Stomach smooth muscle (tissue), 2 donors: Measurements from ENCODE around the gene DOK1.

ENCODE experiments used
- H3K27ac ChIP-seq: one replicate; pipeline ENCODE4 v1.7.0; 2013; ENCODE audit warnings: mild to moderate bottlenecking, low read length, inconsistent platforms
- H3K27me3 ChIP-seq, 2 donors: one replicate each; pipeline ENCODE4 v1.7.0; 2013; ENCODE audit warnings: low read length in 2 of 2; ENCODE audit not compliant: insufficient read depth in 2 of 2, control insufficient read depth in 1 of 2
- H3K36me3 ChIP-seq, 2 donors: one replicate each; pipeline ENCODE4 v1.7.0; 2013; ENCODE audit warnings: low read length in 2 of 2; ENCODE audit not compliant: control insufficient read depth in 2 of 2, insufficient read depth in 2 of 2
- H3K4me1 ChIP-seq: one replicate; pipeline ENCODE4 v1.7.0; 2013; ENCODE audit warnings: low read length; ENCODE audit not compliant: control insufficient read depth, insufficient read depth
- H3K4me3 ChIP-seq, 2 donors: one replicate each; pipeline ENCODE4 v1.7.0; 2013; ENCODE audit warnings: low read length in 2 of 2
- H3K9ac ChIP-seq, 2 donors: one replicate each; pipeline ENCODE4 v1.7.0; 2013; ENCODE audit warnings: low read length in 2 of 2, mild to moderate bottlenecking in 1 of 2
- H3K9me3 ChIP-seq, 2 donors: one replicate each; pipeline ENCODE4 v1.7.0; 2013; ENCODE audit warnings: low read length in 2 of 2; ENCODE audit not compliant: control insufficient read depth in 2 of 2
- donor health status: healthy.
- donor health status: Pancreatic carcinoma.

DOK1 gene

GRCh38 chr2:74536166-74536950 lies 18.2 kb upstream of the DOK1 start:
- H3K36me3 ChIP-seq = peaks cover 6 to 19% of the 10 kb centered on the region in 2 donors
- no peak overlapping the region for H3K9ac ChIP-seq
- peaks cover 4% of the 10 kb centered on the region for H3K4me1 ChIP-seq
- H3K4me3 ChIP-seq = no peak overlapping the region
- H3K9me3 ChIP-seq = no peaks in the 10 kb centered on the region
- no peak overlapping the region for H3K27ac ChIP-seq
- peaks cover 0 to 3% of the 10 kb centered on the region in 2 donors for H3K27me3 ChIP-seq

- Histone ChIP-seq H3K36me3 (peaks cover 6 to 14% of the 10 kb centered on the region in 2 donors), H3K4me3 (no peak overlapping the region), H3K4me1 (no peaks in the 10 kb centered on the region), H3K9me3 (no peaks in the 10 kb centered on the region), H3K9ac (no peak overlapping the region), H3K27me3 (peaks cover 0 to 3% of the 10 kb centered on the region in 2 donors), H3K27ac (no peak overlapping the region)
Measured at GRCh38 chr2:74537140-74537539, 17.4 kb upstream of the DOK1 start.

- no peak overlapping the region for H3K27ac ChIP-seq
- peaks cover 0 to 3% of the 10 kb centered on the region in 2 donors for H3K27me3 ChIP-seq
- H3K9me3 ChIP-seq = no peaks in the 10 kb centered on the region
- H3K4me1 ChIP-seq = no peaks in the 10 kb centered on the region
- H3K9ac ChIP-seq = no peak overlapping the region
- H3K36me3 ChIP-seq = peaks cover 0 to 3% of the 10 kb centered on the region in 2 donors
- no peak overlapping the region for H3K4me3 ChIP-seq
Measured at GRCh38 chr2:74538881-74539339, 15.6 kb upstream of the DOK1 start.

GRCh38 chr2:74540291-74540690 lies 14.2 kb upstream of the DOK1 start:
- H3K27ac ChIP-seq = peak overlapping the region; percentile 11
- no peaks in the 10 kb centered on the region for H3K4me1 ChIP-seq
- no peaks in the 10 kb centered on the region for H3K36me3 ChIP-seq
- no peak overlapping the region for H3K4me3 ChIP-seq
- no peak overlapping the region for H3K9ac ChIP-seq
- H3K9me3 ChIP-seq = no peaks in the 10 kb centered on the region
- peaks cover 0 to 3% of the 10 kb centered on the region in 2 donors for H3K27me3 ChIP-seq

GRCh38 chr2:74542978-74543377 lies 11.5 kb upstream of the DOK1 start:
- Histone ChIP-seq H3K4me3 (no peak overlapping the region), H3K9me3 (no peaks in the 10 kb centered on the region), H3K27ac (no peak overlapping the region), H3K36me3 (no peaks in the 10 kb centered on the region), H3K9ac (no peak overlapping the region), H3K4me1 (no peaks in the 10 kb centered on the region), H3K27me3 (peaks cover 3% of the 10 kb centered on the region in 2 donors)

- peaks cover 14% of the 10 kb centered on the region for H3K4me1 ChIP-seq
- H3K9ac ChIP-seq = no peak overlapping the region
- H3K27ac ChIP-seq = no peak overlapping the region
- no peak overlapping the region for H3K4me3 ChIP-seq
- no peaks in the 10 kb centered on the region for H3K36me3 ChIP-seq
- no peaks in the 10 kb centered on the region for H3K9me3 ChIP-seq
- peaks cover 0 to 12% of the 10 kb centered on the region in 2 donors for H3K27me3 ChIP-seq
Measured at GRCh38 chr2:74544634-74545033, 9.9 kb upstream of the DOK1 start.

- Histone ChIP-seq H3K27me3 (peaks cover 0 to 21% of the 10 kb centered on the region in 2 donors), H3K36me3 (no peaks in the 10 kb centered on the region), H3K9ac (no peak overlapping the region), H3K4me1 (peaks cover 16% of the 10 kb centered on the region), H3K27ac (no peak overlapping the region), H3K4me3 (no peak overlapping the region), H3K9me3 (no peaks in the 10 kb centered on the region)
Measured at GRCh38 chr2:74546004-74546403, 8.5 kb upstream of the DOK1 start.

- Histone ChIP-seq H3K9ac (peak overlapping the region; percentile 63 to 64), H3K27ac (peak overlapping the region; percentile 49), H3K27me3 (peaks cover 0 to 21% of the 10 kb centered on the region in 2 donors), H3K4me3 (peak overlapping the region; percentile 66 to 73), H3K9me3 (no peaks in the 10 kb centered on the region), H3K4me1 (peaks cover 24% of the 10 kb centered on the region), H3K36me3 (no peaks in the 10 kb centered on the region)
Measured at GRCh38 chr2:74548285-74548899, 6.1 kb upstream of the DOK1 start.

GRCh38 chr2:74548900-74549826 lies 5.4 kb upstream of the DOK1 start:
- H3K4me1 ChIP-seq = peaks cover 32% of the 10 kb centered on the region
- H3K36me3 ChIP-seq = no peaks in the 10 kb centered on the region
- H3K27ac ChIP-seq = no peak overlapping the region
- peak overlapping the region; percentile 63 to 64 for H3K9ac ChIP-seq
- H3K4me3 ChIP-seq = peak overlapping the region; percentile 66 to 73
- no peaks in the 10 kb centered on the region for H3K9me3 ChIP-seq
- peaks cover 0 to 21% of the 10 kb centered on the region in 2 donors for H3K27me3 ChIP-seq

- Histone ChIP-seq H3K27me3 (peaks cover 0 to 21% of the 10 kb centered on the region in 2 donors), H3K4me1 (peaks cover 40% of the 10 kb centered on the region), H3K9ac (no peak overlapping the region), H3K9me3 (no peaks in the 10 kb centered on the region), H3K27ac (no peak overlapping the region), H3K36me3 (no peaks in the 10 kb centered on the region), H3K4me3 (peak overlapping the region in 1 of 2 donors; percentile 73)
Measured at GRCh38 chr2:74550231-74550630, 4.3 kb upstream of the DOK1 start.
